Breast epithelium (tissue), 4 donors: ENCODE measurements around the gene KLHL21. TPM values are rescaled to one million over a fixed set of nuclear protein-coding genes. Genes with fewer than 3 reads are reported as not detected.
A peak's percentile ranks its signal among the peaks of the same experiment; 100 is the strongest.

Experiments used
- DNase-seq, 2 donors: peaks; one replicate each; pipeline ENCODE4 v3.0.0-alpha.2; 2019; ENCODE audit warnings: low spot score in 2 of 2
- H3K27ac ChIP-seq, 2 donors: fragments of 200-600 bp; sonication (generic) in 1 of 2; one replicate each; pipeline ENCODE4 v1.5.1; 2016 to 2019; ENCODE audit warnings: mild to moderate bottlenecking in 1 of 2
- H3K27me3 ChIP-seq, 2 donors: fragments of 200-600 bp; sonication (generic) in 1 of 2; one replicate each; pipeline versions ENCODE4 v1.5.1 to v1.6.0; 2017 to 2019; ENCODE audit warnings: control low read depth in 1 of 2, mild to moderate bottlenecking in 1 of 2
- H3K36me3 ChIP-seq: fragments of 200-600 bp; one replicate; pipeline ENCODE4 v1.5.1; 2019
- H3K4me1 ChIP-seq, 2 donors: fragments of 200-600 bp; sonication (generic); one replicate each; pipeline ENCODE4 v1.5.1; 2016 to 2019; ENCODE audit warnings: control low read depth in 1 of 2
- H3K4me3 ChIP-seq, 3 donors: fragments of 200-600 bp; sonication (generic); 1 replicate in 2 of 3; 2 replicates in 1 of 3; pipeline ENCODE4 v1.5.1; 2016 to 2019; ENCODE audit warnings: mild to moderate bottlenecking in 3 of 3, moderate library complexity in 2 of 3
- H3K9me3 ChIP-seq, 2 donors: fragments of 200-600 bp; sonication (generic) in 1 of 2; one replicate each; pipeline ENCODE4 v1.5.1; 2016 to 2019; ENCODE audit warnings: control low read depth in 1 of 2
- POLR2A ChIP-seq: fragments of 450-650 bp; IDR thresholded peaks from one replicate; pipeline ENCODE4 v1.6.1; 2016; ENCODE audit warnings: antibody characterized with exemption, mild to moderate bottlenecking, moderate library complexity
- POLR2AphosphoS5 ChIP-seq, 3 donors: sonication (generic); formaldehyde crosslinking; IDR thresholded peaks; one replicate each; pipeline ENCODE4 v1.6.1; 2017; ENCODE audit warnings: antibody characterized with exemption in 3 of 3
- intact Hi-C: fragments of 100-400 bp; cut with DNase I; formaldehyde crosslinking; loops from one replicate; pipeline ENCODE4 v1.15.1; 2023; ENCODE audit warnings: low total_unique reads
- total RNA-seq, 3 donors: library from RNA; depleted of rRNA; stranded (reverse); fragments of >200 nt; gene quantifications; one replicate each; pipeline ENCODE4 v1.1.0, GENCODE V29; 2016
- TF ChIP-seq, protein P1 (sequence below), 3 donors: fragments of 450-650 bp; IDR thresholded peaks; one replicate each; pipeline ENCODE4 v1.5.1; 2016 to 2017; ENCODE audit warnings: antibody characterized with exemption in 3 of 3, mild to moderate bottlenecking in 3 of 3, moderate library complexity in 3 of 3

The KLHL21 gene
- total RNA-seq, 3 donors from 2014 or later: 45.2 to 61.3 (median 58.1) TPM

DNA sequence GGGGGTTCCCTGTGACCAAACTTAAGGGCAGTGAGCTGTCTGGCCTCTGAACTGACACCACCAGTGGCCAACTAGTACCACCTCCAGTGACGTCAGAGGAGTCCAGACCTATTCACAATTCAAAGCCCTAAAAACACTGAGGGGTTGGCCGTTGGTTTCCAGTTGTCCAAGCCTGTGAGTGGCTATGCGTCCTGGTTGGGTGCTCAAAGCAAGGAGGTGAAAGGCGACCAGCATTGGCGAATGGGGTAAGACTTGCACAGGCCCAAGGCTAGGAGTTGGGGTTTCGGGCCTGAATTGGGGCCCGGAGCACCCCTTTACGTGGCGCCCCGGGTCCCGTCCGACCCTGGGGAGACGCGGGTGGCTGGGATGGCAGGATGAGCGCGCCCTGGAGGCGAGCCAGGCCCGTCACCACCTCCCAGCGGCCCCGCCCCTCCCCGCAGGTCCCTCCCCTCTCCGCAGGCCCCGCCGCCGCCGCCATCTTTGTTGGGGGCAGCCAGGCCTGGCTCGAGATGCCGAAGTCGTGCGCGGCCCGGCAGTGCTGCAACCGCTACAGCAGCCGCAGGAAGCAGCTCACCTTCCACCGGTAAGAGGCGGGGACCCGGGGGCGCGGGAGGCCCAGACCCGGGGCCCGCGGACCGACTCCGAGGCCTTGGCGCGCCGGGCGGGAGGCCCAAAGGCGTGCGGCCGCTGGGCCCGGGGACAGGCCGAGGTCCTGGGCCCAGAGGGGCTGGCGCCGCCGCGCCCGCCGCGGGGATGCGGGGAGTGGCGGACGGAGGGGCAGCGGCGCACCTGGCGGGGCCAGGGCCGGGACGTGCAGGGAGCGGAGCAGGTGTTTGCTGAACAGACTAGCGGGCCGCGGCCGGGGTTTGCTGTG is 22.3 kb upstream of the KLHL21 start, which contains the start of gene THAP3:
Gene THAP3, plus strand, starts transcription at position 159 of the 874 bp plus-strand sequence. Its CDS starts 351 bp downstream, at position 510.
- Histone ChIP-seq H3K36me3 (peaks cover 5% of the 10 kb centered on the region), H3K9me3 (no peaks in the 10 kb centered on the region), H3K27ac (peak within 1 kb of the TSS; percentile 92 to 95), H3K4me1 (peaks cover 5 to 26% of the 10 kb centered on the region in 2 donors), H3K4me3 (peak within 1 kb of the TSS; percentile 75 to 97 (median 80)), H3K27me3 (no peaks in the 10 kb centered on the region)
- intact Hi-C loops: loop anchor here (10.0 kb wide), 1 partner anchor 70 kb away; the partner anchor contains the start of genes NOL9 and TAS1R1
- TF ChIP-seq, protein P1, sequence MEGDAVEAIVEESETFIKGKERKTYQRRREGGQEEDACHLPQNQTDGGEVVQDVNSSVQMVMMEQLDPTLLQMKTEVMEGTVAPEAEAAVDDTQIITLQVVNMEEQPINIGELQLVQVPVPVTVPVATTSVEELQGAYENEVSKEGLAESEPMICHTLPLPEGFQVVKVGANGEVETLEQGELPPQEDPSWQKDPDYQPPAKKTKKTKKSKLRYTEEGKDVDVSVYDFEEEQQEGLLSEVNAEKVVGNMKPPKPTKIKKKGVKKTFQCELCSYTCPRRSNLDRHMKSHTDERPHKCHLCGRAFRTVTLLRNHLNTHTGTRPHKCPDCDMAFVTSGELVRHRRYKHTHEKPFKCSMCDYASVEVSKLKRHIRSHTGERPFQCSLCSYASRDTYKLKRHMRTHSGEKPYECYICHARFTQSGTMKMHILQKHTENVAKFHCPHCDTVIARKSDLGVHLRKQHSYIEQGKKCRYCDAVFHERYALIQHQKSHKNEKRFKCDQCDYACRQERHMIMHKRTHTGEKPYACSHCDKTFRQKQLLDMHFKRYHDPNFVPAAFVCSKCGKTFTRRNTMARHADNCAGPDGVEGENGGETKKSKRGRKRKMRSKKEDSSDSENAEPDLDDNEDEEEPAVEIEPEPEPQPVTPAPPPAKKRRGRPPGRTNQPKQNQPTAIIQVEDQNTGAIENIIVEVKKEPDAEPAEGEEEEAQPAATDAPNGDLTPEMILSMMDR (IDR thresholded peaks at IDR 0.05): no peak
- TF ChIP-seq POLR2AphosphoS5 (IDR thresholded peaks at IDR 0.05): peak in 1 of 3 donors; percentile 21
- DNase-seq: peak; percentile 76 to 90

DNA sequence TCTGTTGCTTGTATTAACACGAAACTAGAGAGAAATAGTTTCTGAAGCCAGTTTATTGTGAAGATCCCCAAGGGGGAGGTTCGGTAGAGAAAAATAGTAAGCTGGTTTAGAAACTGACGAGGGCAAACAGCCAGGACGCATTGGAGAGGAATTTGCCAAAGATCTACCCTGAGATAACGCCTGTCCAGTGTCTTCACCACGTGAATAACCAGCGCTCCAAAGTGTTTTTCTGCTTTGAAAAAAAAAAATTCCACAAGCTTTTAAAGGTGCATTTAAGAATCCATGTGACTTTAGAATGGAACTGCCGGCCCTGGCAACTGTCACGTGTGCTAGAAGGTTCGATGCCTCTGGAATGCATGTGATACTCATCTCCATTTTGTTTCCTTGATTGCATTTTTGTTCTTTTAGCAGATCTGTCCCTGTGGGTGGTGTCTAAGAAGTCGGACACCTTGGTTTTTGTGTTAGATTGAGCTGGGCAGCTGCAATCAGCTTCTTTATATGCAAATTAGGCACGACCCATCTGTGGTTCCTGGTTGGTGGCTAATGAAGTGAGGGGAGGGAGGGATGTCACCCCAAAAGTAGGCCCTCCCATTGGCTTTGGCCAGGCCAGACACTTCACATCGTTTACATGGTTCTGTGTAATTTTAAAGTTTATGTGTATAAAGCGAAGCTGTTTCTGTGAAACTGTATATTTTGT is 20.7 kb upstream of the KLHL21 start:
- no peaks in the 10 kb centered on the region for H3K27me3 ChIP-seq
- peak overlapping the region; percentile 92 to 95 for H3K27ac ChIP-seq
- H3K4me1 ChIP-seq: peaks cover 5 to 26% of the 10 kb centered on the region in 2 donors
- no peaks in the 10 kb centered on the region for H3K9me3 ChIP-seq
- DNase-seq: no peak
- intact Hi-C loops: loop anchor here (10.0 kb wide), 1 partner anchor 69 kb away; the partner anchor contains the start of genes NOL9 and TAS1R1
- TF ChIP-seq, protein P1 (IDR thresholded peaks at IDR 0.05): no peak
- TF ChIP-seq POLR2AphosphoS5 (IDR thresholded peaks at IDR 0.05) (no peak), POLR2A (no peak)
- H3K4me3 ChIP-seq: peak overlapping the region in 1 of 3 donors; percentile 44
- no peaks in the 10 kb centered on the region for H3K36me3 ChIP-seq

DNA sequence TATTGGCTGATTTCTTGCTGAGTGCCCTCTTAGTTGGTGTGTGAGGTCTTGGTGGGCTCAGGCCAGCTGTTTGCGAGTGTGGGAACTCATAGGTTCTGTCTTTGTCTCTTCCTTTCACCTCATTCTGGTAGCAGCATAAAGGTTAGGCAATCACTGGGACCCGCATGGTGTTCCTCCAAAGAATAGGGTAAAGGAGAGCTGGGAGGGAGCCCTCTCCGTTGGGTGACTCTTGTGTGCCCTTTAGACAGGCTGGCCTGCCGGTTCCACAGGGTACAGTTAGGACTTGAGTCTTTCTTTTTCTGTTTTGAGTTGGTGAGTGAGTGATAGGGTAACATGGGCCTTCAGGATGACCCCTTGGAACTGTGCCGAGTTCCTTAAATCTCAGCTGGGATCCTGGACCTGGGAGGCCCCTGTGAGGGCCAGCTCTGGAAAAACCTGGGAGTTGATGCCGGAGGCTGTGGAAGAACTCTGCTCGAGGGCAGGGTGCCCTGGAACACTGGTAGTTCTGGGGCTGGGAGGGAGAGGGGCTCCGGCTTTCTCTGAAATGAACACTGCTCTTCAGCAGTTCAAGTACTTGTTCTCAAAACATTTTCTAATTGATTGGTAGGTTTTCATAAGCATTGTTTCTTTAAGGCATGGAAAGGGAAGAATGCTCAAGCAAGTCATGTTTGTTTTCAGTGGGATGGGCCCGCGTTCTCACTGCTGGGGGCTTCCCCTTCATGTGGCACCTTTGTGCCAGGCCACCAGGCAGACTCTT is 19.9 kb upstream of the KLHL21 start:
- Histone ChIP-seq H3K4me3 (peak overlapping the region in 1 of 3 donors; percentile 44), H3K4me1 (peaks cover 5 to 26% of the 10 kb centered on the region in 2 donors), H3K36me3 (no peaks in the 10 kb centered on the region), H3K27me3 (no peaks in the 10 kb centered on the region), H3K27ac (peak overlapping the region; percentile 92 to 95), H3K9me3 (no peaks in the 10 kb centered on the region)
- no peak for TF ChIP-seq POLR2AphosphoS5 (IDR thresholded peaks at IDR 0.05)
- TF ChIP-seq, protein P1 (IDR thresholded peaks at IDR 0.05): no peak
- TF ChIP-seq POLR2A: no peak
- intact Hi-C loops: loop anchor here (10.0 kb wide), 1 partner anchor 68 kb away; the partner anchor contains the start of genes NOL9 and TAS1R1
- no peak for DNase-seq

DNA sequence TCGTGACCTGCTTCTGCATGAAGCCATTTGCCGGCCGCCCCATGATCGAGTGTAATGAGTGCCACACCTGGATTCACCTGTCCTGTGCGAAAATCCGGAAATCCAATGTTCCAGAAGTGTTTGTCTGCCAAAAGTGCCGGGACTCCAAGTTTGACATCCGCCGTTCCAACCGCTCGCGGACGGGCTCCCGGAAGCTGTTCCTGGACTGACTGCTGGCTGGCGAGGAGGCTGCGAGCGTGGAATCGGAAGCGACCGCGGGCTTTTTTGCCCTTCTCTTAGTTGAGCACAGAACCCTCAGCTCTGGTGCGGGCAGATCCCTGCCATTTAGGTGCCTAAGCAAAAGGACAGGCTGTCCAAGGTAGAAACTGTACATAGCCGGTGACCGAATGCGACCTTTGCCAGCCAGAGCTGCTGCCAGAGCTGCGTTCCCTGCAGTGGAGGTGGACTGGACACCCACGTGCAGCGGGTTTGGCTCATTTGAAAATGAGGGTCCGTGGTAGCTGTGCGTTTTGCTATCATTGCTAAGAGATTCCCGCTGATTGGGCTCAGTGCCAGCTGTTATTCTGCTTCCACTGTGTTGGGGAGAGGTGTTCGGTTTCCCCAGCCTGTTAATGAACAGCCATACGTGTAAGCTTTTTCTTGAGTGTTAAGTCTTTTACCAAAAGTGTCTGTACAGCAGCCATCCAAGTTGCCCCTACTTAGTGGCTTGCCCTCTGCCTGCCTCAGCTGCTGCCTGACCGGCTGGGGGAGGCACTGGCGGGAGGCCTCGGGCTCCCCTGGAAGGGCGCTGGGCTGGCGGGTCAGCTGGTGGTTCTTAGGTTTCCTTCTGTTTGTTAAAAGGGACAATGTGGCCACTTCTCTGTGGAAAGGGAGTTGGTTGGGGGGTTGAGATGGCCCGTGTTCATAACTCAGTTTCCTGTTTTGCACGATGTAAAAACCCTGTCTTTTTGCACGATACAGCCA is 19.0 kb upstream of the KLHL21 start:
- Histone ChIP-seq H3K27ac (peak overlapping the region; percentile 92 to 95), H3K4me1 (peaks cover 5 to 26% of the 10 kb centered on the region in 2 donors), H3K27me3 (no peaks in the 10 kb centered on the region), H3K9me3 (no peaks in the 10 kb centered on the region), H3K36me3 (no peaks in the 10 kb centered on the region), H3K4me3 (peak overlapping the region in 1 of 3 donors; percentile 44)
- intact Hi-C loops: loop anchor here (10.0 kb wide), 1 partner anchor 67 kb away; the partner anchor contains the start of genes NOL9 and TAS1R1
- no peak for TF ChIP-seq POLR2A
- DNase-seq: no peak
